Raji (cell line): Measurements from ENCODE around the gene ZNF862.
A peak's percentile ranks its signal among the peaks of the same experiment; 100 is the strongest.

ENCODE experiments used
- POLR2A ChIP-seq: IDR thresholded peaks from 2 replicates; pipeline ENCODE4 v1.6.1; 2011; ENCODE audit warnings: low read depth, low read length, control low read depth; ENCODE audit not compliant: insufficient read depth

ZNF862 gene

DNA sequence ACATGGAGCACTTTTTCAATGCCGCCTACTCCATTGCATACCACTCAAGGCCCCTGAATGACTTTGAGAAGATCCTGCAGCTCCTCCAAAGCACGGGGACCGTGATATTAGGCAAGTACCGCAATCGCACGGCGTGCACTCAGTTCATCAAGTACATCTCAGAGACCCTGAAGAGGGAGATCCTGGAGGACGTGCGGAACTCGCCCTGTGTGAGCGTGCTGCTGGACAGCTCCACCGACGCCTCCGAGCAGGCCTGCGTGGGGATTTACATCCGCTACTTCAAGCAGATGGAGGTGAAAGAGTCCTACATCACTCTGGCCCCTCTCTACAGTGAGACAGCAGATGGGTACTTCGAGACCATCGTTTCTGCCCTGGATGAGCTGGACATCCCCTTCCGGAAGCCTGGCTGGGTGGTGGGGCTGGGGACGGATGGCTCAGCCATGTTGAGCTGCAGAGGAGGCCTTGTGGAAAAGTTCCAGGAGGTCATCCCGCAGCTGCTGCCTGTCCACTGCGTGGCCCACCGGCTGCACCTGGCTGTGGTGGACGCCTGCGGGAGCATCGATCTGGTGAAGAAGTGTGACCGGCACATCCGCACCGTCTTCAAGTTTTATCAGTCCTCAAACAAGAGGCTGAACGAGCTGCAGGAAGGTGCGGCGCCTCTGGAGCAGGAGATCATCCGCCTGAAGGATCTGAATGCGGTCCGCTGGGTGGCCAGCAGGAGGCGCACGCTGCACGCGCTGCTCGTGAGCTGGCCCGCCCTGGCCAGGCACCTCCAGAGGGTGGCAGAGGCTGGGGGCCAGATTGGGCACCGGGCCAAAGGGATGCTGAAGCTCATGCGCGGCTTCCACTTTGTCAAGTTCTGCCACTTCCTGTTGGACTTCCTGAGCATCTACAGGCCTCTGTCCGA lies 22.9 kb downstream of the ZNF862 start:
- TF ChIP-seq POLR2A = no peak

- no peak for TF ChIP-seq POLR2A
Measured at GRCh38 chr7:149861728-149862045, 23.5 kb downstream of the ZNF862 start.

DNA sequence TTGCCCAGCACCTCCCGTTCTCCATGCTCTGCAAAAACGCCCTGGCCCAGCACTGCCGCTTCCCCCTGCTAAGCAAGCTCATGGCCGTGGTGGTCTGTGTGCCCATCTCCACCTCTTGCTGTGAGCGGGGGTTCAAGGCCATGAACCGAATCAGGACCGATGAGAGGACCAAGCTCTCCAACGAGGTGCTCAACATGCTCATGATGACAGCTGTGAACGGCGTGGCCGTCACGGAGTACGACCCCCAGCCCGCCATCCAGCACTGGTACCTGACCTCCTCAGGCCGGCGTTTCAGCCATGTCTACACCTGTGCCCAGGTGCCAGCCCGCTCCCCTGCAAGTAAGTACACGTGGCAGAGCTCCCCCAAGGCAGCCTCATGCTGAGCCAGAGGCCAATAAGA lies 24.0 kb downstream of the ZNF862 start:
- TF ChIP-seq POLR2A = no peak

GRCh38 chr7:149863500-149863899 lies 25.3 kb downstream of the ZNF862 start:
- TF ChIP-seq POLR2A = no peak

DNA sequence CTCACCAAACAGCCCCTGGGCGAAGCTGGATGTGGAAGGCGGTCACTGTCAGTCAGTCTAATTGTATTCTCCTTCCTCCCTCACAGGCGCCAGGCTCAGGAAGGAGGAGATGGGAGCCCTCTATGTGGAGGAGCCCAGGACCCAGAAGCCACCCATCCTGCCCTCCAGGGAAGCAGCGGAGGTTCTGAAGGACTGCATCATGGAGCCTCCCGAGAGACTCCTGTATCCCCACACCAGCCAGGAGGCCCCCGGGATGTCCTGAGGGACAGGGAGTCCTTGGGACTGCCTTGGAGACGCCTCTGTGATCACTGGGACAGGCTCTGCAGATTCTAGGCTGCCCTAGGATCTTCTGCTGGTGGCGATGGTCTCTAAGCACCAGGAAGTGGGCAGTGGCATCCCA lies 25.8 kb downstream of the ZNF862 start:
- no peak for TF ChIP-seq POLR2A

GRCh38 chr7:149864751-149865150 lies 26.6 kb downstream of the ZNF862 start:
- no peak for TF ChIP-seq POLR2A

DNA sequence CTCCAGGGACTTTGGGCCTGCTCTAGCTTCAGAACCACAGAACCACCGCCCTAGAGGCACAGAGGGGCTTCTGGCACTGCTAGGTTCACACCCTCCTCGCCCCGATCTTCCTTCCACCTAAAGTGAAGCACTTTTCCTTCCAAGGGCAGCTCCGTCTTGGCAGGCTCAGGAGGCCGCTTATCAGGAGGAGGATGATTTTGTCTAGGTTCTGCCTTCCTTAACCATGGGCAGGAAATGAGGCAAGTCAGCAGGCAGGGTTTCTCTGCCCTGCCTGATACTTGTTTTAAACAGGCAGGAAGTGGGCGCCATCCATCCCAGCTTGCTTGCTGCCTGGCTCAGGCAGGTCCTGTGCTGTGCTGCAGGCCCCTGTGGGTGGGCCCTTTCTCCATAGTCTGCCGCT lies 27.3 kb downstream of the ZNF862 start:
- 0 out of 2 replicates have a peak, but pooled peaks have one; percentile 15 for TF ChIP-seq POLR2A

GRCh38 chr7:149866139-149866778 lies 28.1 kb downstream of the ZNF862 start:
- TF ChIP-seq POLR2A = no peak

- TF ChIP-seq POLR2A = no peak
Measured at GRCh38 chr7:149866779-149867447, 28.7 kb downstream of the ZNF862 start.

- no peak for TF ChIP-seq POLR2A
Measured at GRCh38 chr7:149867762-149868622, 29.8 kb downstream of the ZNF862 start.

GRCh38 chr7:149868623-149869290 lies 30.6 kb downstream of the ZNF862 start:
- TF ChIP-seq POLR2A = no peak

GRCh38 chr7:149869291-149869650 lies 31.1 kb downstream of the ZNF862 start:
- no peak for TF ChIP-seq POLR2A

DNA sequence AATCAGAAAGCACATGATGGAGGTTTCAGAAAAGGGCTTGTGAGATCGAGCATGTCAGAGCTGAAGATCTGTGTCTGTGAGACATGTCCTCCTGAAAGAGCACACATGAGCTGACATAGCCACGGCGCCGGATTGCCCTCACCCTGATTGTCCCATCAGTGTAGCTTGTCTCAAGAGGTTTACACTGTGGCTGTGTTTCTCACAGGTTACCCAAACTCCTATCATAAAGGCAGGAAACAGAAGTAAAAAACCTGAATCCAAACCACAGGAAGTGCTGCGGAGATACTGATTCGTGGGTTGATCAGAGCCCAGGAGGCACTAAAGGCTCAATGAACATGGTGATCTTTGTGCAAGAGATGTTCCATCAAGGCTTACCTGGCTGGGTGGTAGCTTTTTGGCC lies 31.7 kb downstream of the ZNF862 start:
- no peak for TF ChIP-seq POLR2A

DNA sequence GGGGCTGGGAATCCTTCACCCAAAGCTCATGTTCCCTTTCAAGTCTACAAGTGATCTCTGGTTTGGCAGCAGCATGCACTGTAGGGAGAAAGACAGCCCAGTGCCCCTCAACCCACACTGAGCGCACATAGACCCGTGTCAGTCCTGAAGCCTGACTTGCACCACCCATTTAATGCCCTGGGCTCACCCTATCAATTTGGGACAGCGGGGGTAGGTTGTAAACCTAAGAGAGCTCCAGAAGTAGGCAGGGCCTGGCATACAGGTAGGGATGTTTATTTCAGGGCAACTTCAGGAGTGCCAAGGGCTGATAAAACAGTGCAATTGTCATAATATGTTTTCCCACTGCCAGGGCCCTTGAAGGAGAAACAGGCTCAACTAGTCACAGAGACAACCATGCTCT lies 32.1 kb downstream of the ZNF862 start:
- TF ChIP-seq POLR2A = no peak

- no peak for TF ChIP-seq POLR2A
Measured at GRCh38 chr7:149870701-149871483, 32.7 kb downstream of the ZNF862 start.
